ENCODE measurements around the gene PCOLCE2.

PCOLCE2 gene

GRCh38 chr3:142863010-142863817 is 25.7 kb downstream of the PCOLCE2 start:
- TF ChIP-seq GATA3 (IDR thresholded peaks at IDR 0.05; ENCODE audit: low read depth, low read length), result no peak
- TF ChIP-seq GATA2 (IDR thresholded peaks at IDR 0.05; ENCODE audit: low read depth, low read length), result no peak

- TF ChIP-seq GATA2 (IDR thresholded peaks at IDR 0.05; ENCODE audit: low read depth, low read length) (no peak), GATA3 (IDR thresholded peaks at IDR 0.05; ENCODE audit: low read depth, low read length) (no peak)
Observed at GRCh38 chr3:142861926-142862325, 27.0 kb downstream of the PCOLCE2 start.

- TF ChIP-seq GATA2 (IDR thresholded peaks at IDR 0.05; ENCODE audit: low read depth, low read length) (no peak), GATA3 (IDR thresholded peaks at IDR 0.05; ENCODE audit: low read depth, low read length) (no peak)
Observed at GRCh38 chr3:142858043-142858442, 30.8 kb downstream of the PCOLCE2 start.

- no peak for TF ChIP-seq GATA2 (IDR thresholded peaks at IDR 0.05; ENCODE audit: low read depth, low read length)
- no peak for TF ChIP-seq GATA3 (IDR thresholded peaks at IDR 0.05; ENCODE audit: low read depth, low read length)
Observed at GRCh38 chr3:142857056-142857455, 31.8 kb downstream of the PCOLCE2 start.

- TF ChIP-seq GATA3 (IDR thresholded peaks at IDR 0.05; ENCODE audit: low read depth, low read length), result no peak
Observed at GRCh38 chr3:142853270-142854168, 35.4 kb downstream of the PCOLCE2 start.

- no peak for TF ChIP-seq GATA2 (IDR thresholded peaks at IDR 0.05; ENCODE audit: low read depth, low read length)
- TF ChIP-seq GATA3 (IDR thresholded peaks at IDR 0.05; ENCODE audit: low read depth, low read length), result no peak
Observed at GRCh38 chr3:142852009-142852408, 36.9 kb downstream of the PCOLCE2 start.

DNA sequence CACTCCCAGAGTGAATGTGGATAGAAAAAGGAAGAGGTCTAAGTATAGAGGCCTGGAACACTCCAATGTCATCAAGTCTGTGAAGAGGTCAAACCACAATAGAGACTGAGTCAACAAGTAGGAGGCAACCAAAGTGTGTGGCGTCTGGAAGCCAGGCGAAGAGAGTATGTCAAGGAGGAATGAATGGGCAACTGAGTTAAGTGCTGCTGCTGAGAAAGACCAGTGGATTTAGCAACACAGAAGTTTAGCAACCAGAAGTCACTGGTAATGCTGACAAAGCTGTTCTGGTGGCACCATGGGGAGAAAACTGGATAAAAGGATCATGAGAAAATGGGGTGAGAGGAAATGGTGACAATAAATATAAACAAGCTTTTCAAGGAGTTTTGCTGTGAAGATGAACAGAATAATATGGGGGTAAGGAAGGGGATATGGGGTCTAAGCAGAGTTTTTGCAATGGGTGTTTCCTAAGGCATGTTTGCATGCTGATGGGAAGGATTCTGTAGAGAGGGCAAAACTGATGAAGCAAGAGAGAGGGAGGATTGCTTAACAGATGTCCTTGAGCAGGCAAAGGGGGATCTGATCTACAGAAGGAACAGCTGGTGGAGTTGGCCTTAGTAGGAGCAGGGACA is 38.4 kb downstream of the PCOLCE2 start:
- TF ChIP-seq GATA2 (IDR thresholded peaks at IDR 0.05; ENCODE audit: low read depth, low read length) (no peak), GATA3 (IDR thresholded peaks at IDR 0.05; ENCODE audit: low read depth, low read length) (no peak)

- TF ChIP-seq GATA3 (IDR thresholded peaks at IDR 0.05; ENCODE audit: low read depth, low read length) (no peak), GATA2 (IDR thresholded peaks at IDR 0.05; ENCODE audit: low read depth, low read length) (no peak)
Observed at GRCh38 chr3:142849148-142849547, 39.7 kb downstream of the PCOLCE2 start.

DNA sequence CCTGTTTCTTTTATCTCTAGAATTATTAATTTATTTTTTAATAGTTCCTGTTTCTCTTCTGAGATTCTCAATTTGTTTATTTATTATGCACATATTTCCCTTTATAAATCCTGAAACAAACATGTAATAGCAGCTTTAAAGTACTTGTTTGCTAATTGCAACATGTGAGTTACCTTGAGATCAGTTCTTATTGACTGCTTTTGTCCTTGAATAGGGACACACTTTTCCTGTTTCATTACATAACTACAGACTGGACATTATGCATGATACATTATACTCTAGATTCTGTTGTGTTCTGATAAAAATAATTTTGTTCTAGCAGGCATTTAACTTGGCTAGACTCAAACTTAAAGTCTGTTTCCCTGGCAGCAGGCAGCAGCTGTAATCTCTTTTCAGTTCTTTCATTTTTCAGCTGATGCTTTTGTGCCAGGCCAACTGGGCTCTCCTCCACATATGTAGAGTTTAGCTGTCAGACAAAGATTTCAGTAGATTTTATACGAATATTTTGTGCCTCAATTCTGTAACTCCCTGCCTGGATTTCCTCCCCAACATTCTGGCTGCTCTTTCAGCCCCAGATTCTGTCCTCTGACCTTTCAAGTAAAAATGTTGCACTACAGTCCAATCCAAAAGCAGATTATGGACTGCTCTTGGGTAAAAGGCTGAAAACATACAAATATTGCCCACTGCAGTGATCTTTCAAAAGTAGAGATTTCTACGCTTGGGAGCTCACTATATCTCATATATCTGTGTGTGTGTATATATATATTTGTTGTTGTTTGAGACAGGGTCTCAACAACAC is 41.9 kb downstream of the PCOLCE2 start:
- TF ChIP-seq GATA2 (IDR thresholded peaks at IDR 0.05; ENCODE audit: low read depth, low read length) (no peak), GATA3 (IDR thresholded peaks at IDR 0.05; ENCODE audit: low read depth, low read length) (no peak)

- TF ChIP-seq GATA3 (IDR thresholded peaks at IDR 0.05; ENCODE audit: low read depth, low read length) (no peak), GATA2 (IDR thresholded peaks at IDR 0.05; ENCODE audit: low read depth, low read length) (no peak)
Observed at GRCh38 chr3:142844339-142844977, 44.4 kb downstream of the PCOLCE2 start.

DNA sequence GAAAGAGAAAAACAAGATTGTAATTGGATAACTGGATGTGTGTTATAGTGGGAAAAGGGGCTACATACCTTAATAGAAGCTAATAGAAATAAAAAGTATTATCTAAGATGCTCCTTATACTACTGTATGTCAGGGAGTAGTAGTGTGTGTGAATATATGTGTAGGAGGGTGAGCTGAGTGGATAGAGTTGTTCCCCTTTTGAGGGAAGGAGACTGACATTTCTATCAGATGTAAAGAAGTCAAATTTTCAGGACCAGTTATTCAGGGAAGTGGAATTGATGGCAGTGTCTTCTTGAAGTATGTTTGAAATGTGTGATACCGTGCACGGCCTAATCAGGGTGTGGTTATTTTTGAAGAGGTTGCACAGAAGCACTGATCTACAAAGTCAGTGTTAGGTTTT is 49.1 kb downstream of the PCOLCE2 start:
- TF ChIP-seq GATA2 (IDR thresholded peaks at IDR 0.05; ENCODE audit: low read depth, low read length), result no peak
- no peak for TF ChIP-seq GATA3 (IDR thresholded peaks at IDR 0.05; ENCODE audit: low read depth, low read length)

DNA sequence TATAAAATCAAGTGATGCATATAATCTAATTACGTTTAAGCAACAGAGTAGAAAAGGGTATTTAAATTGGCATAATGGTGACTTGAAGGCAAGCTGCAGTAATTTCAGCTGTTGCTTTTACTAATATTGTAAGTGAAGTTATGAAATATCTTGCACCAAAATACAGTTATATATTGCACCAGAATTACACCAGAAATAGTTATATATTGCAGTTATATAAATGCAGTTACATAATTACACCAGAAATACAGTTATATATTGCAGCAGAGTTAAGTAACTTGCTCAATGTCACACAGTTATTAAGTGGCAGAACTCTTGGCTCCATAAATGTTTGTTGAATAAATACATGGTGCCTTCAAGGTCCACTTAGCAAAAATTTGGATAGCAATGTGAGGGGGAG is 51.4 kb downstream of the PCOLCE2 start:
- no peak for TF ChIP-seq GATA2 (IDR thresholded peaks at IDR 0.05; ENCODE audit: low read depth, low read length)
- no peak for TF ChIP-seq GATA3 (IDR thresholded peaks at IDR 0.05; ENCODE audit: low read depth, low read length)

DNA sequence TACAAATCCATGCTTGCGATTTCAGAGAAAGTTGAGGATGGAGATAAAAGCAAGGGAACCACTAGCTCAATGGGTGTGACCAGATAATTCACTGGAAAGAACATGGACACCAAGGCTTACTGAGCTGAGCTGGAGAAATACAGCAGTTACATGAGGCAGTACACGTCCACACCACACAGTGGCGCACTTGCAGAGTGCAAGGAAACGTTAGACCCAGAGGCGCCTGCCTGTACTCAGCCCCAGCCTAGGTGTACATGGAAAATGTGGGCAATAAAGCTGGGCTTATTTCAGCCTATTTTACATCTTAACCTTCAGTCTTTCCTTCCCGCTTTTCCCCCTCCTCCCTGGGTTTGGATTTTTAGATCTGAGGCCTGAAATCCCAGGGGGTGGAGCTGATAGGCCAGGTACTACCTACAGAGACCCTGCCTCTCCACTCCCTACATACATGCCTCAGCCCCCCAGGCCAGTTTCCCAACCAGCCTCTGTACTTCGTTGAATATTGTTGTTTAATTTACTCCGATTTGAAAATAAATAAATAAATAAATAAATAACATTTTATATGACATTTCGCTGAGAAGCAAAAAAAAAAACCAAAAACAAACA is 60.1 kb downstream of the PCOLCE2 start:
- no peak for TF ChIP-seq GATA2 (IDR thresholded peaks at IDR 0.05; ENCODE audit: low read depth, low read length)
- TF ChIP-seq GATA3 (IDR thresholded peaks at IDR 0.05; ENCODE audit: low read depth, low read length), result no peak
